H9 (cell line): Measurements from ENCODE around the gene TMEM41B. TPM values are rescaled to one million over a fixed set of nuclear protein-coding genes. Genes with fewer than 3 reads are reported as not detected.

Experiments
- DNase-seq: peaks from one replicate; pipeline ENCODE4 v3.0.0-alpha.2; 2017
- H2AFZ ChIP-seq: one replicate; pipeline ENCODE4 v1.6.1; 2013; ENCODE audit warnings: mild to moderate bottlenecking, low read length, control low read depth, moderate library complexity
- H2AK5ac ChIP-seq: 2 replicates; pipeline ENCODE4 v1.6.1; 2013; ENCODE audit warnings: low read length, control low read depth, mixed read lengths; ENCODE audit not compliant: insufficient read length
- H2BK120ac ChIP-seq: one replicate; pipeline ENCODE4 v1.6.1; 2013; ENCODE audit warnings: low read depth, mild to moderate bottlenecking, low read length, control low read depth, inconsistent platforms; ENCODE audit not compliant: poor library complexity, severe bottlenecking
- H2BK12ac ChIP-seq: 2 replicates; pipeline ENCODE4 v1.6.1; 2013; ENCODE audit warnings: low read length, control low read depth, mixed read lengths, low read depth; ENCODE audit not compliant: insufficient read length
- H2BK15ac ChIP-seq: 2 replicates; pipeline ENCODE4 v1.6.1; 2013; ENCODE audit warnings: low read depth, low read length, control low read depth
- H2BK20ac ChIP-seq: one replicate; pipeline ENCODE4 v1.6.1; 2013; ENCODE audit warnings: low read depth, mild to moderate bottlenecking, low read length, control low read depth, inconsistent platforms; ENCODE audit not compliant: poor library complexity, severe bottlenecking
- H2BK5ac ChIP-seq: 2 replicates; pipeline ENCODE4 v1.6.1; 2013; ENCODE audit warnings: low read length, control low read depth, mixed read lengths; ENCODE audit not compliant: insufficient read length
- H3K14ac ChIP-seq: 2 replicates; pipeline ENCODE4 v1.6.1; 2013; ENCODE audit warnings: low read length, control low read depth; ENCODE audit not compliant: insufficient read depth
- H3K18ac ChIP-seq: 2 replicates; pipeline ENCODE4 v1.6.1; 2013; ENCODE audit warnings: low read depth, mild to moderate bottlenecking, mixed read lengths, low read length, control low read depth; ENCODE audit not compliant: insufficient read length
- H3K23ac ChIP-seq: 2 replicates; pipeline ENCODE4 v1.6.1; 2013; ENCODE audit warnings: low read length, control low read depth, mixed read lengths, low read depth; ENCODE audit not compliant: insufficient read length
- H3K23me2 ChIP-seq: 2 replicates; pipeline ENCODE4 v1.6.1; 2013; ENCODE audit warnings: low read depth, mild to moderate bottlenecking, mixed read lengths, low read length, control low read depth; ENCODE audit not compliant: insufficient read length, poor library complexity, severe bottlenecking
- H3K27ac ChIP-seq: 2 replicates; pipeline ENCODE4 v1.5.1; 2013; ENCODE audit warnings: low read length, control low read depth, mixed read lengths, low read depth; ENCODE audit not compliant: insufficient read length
- H3K27me3 ChIP-seq: 2 replicates; pipeline ENCODE4 v1.6.1; 2013; ENCODE audit warnings: low read length, control low read depth, inconsistent platforms; ENCODE audit not compliant: insufficient read depth
- H3K4ac ChIP-seq: 2 replicates; pipeline ENCODE4 v1.6.1; 2013; ENCODE audit warnings: low read depth, mild to moderate bottlenecking, control low read depth, inconsistent platforms, low read length, moderate library complexity
- H3K4me1 ChIP-seq: 2 replicates; pipeline ENCODE4 v1.6.1; 2013; ENCODE audit warnings: low read length, control low read depth, inconsistent platforms; ENCODE audit not compliant: insufficient read depth
- H3K4me2 ChIP-seq: 2 replicates; pipeline ENCODE4 v1.6.1; 2013; ENCODE audit warnings: low read length, control low read depth, mixed read lengths; ENCODE audit not compliant: insufficient read length, insufficient read depth
- H3K56ac ChIP-seq: 2 replicates; pipeline ENCODE4 v1.6.1; 2013; ENCODE audit warnings: low read depth, mild to moderate bottlenecking, mixed read lengths, low read length, control low read depth; ENCODE audit not compliant: insufficient read length
- H3K79me1 ChIP-seq: 2 replicates; pipeline ENCODE4 v1.6.1; 2013; ENCODE audit warnings: low read depth, mild to moderate bottlenecking, moderate library complexity, low read length, control low read depth, inconsistent platforms; ENCODE audit not compliant: insufficient read depth, poor library complexity, severe bottlenecking
- H3K79me2 ChIP-seq: 2 replicates; pipeline ENCODE4 v1.6.1; 2013; ENCODE audit warnings: low read length, control low read depth, inconsistent platforms; ENCODE audit not compliant: insufficient read depth
- H3K9ac ChIP-seq: 2 replicates; pipeline ENCODE4 v1.6.1; 2013; ENCODE audit warnings: low read length, control low read depth, mixed read lengths; ENCODE audit not compliant: insufficient read length; ENCODE audit errors: extremely low read depth
- H3K9me3 ChIP-seq: one replicate; pipeline ENCODE4 v1.6.1; 2013; ENCODE audit warnings: low read depth, low read length, inconsistent platforms; ENCODE audit not compliant: control insufficient read depth
- H3T11ph ChIP-seq: one replicate; pipeline ENCODE4 v1.6.1; 2013; ENCODE audit warnings: mild to moderate bottlenecking, low read length, control low read depth, inconsistent platforms
- H4K20me1 ChIP-seq: one replicate; pipeline ENCODE4 v1.6.1; 2013; ENCODE audit not compliant: control insufficient read depth, insufficient read length, insufficient read depth
- H4K5ac ChIP-seq: 2 replicates; pipeline ENCODE4 v1.6.1; 2013; ENCODE audit warnings: low read depth, mild to moderate bottlenecking, mixed read lengths, low read length, control low read depth; ENCODE audit not compliant: insufficient read length
- H4K8ac ChIP-seq: replicated peaks from 2 replicates; pipeline ENCODE4 v1.6.1; 2013; ENCODE audit warnings: low read length, control low read depth, mixed read lengths, low read depth; ENCODE audit not compliant: insufficient read length
- H4K91ac ChIP-seq: 2 replicates; pipeline ENCODE4 v1.6.1; 2013; ENCODE audit warnings: low read depth, mild to moderate bottlenecking, moderate library complexity, mixed read lengths, low read length, control low read depth; ENCODE audit not compliant: insufficient read length
- H3K27ac Mint-ChIP-seq, 3 experiments: 2 replicates in 2 of 3; 3 replicates in 1 of 3; pipeline ENCODE4 v1.8.0; 2020 to 2021; ENCODE audit warnings: mixed read lengths in 3 of 3, mild to moderate bottlenecking in 1 of 3, moderate library complexity in 1 of 3
- H3K27me3 Mint-ChIP-seq: 2 replicates; pipeline ENCODE4 v1.8.0; 2021; ENCODE audit warnings: low read depth, mild to moderate bottlenecking, moderate library complexity, mixed read lengths
- H3K36me3 Mint-ChIP-seq, 3 experiments: 2 replicates in 2 of 3; 3 replicates in 1 of 3; pipeline ENCODE4 v1.8.0; 2020 to 2021; ENCODE audit warnings: low read depth in 3 of 3, mixed read lengths in 3 of 3; ENCODE audit not compliant: insufficient read depth in 1 of 3
- H3K4me1 Mint-ChIP-seq, 2 experiments: 2 replicates each; pipeline ENCODE4 v1.8.0; 2020; ENCODE audit warnings: mixed read lengths in 2 of 2
- H3K4me3 Mint-ChIP-seq, 2 experiments: 2 replicates in 1 of 2; 3 replicates in 1 of 2; pipeline ENCODE4 v1.8.0; 2020 to 2021; ENCODE audit warnings: mild to moderate bottlenecking in 2 of 2, mixed read lengths in 2 of 2, moderate library complexity in 1 of 2
- H3K9me3 Mint-ChIP-seq, 2 experiments: 2 replicates in 1 of 2; 3 replicates in 1 of 2; pipeline ENCODE4 v1.8.0; 2020; ENCODE audit warnings: mild to moderate bottlenecking in 2 of 2, mixed read lengths in 2 of 2, moderate library complexity in 1 of 2
- WGBS: extraction: QIAGEN DNeasy Blood & Tissue Kit; methylation state at CpG from one replicate; pipeline ENCODE4 v1.1.7; 2013; ENCODE audit warnings: missing lambda C conversion rate, low lambda C conversion rate, mixed read lengths; ENCODE audit not compliant: insufficient read length; ENCODE audit errors: extremely low coverage; 5-methylcytosine and 5-hydroxymethylcytosine counted together
- total RNA-seq: library from RNA; stranded (reverse); gene quantifications from 2 replicates; pipeline ENCODE4 v1.2.1, GENCODE V29; 2021
- TF ChIP-seq, protein P1 (sequence below): fragments of 200-600 bp; sonication (generic); conservative IDR thresholded peaks from 3 replicates; pipeline ENCODE4 v1.8.0; 2021; ENCODE audit warnings: antibody characterized with exemption, mild to moderate bottlenecking

The TMEM41B gene
- total RNA-seq, 1 experiment from 2014 or later = 48.7 TPM

DNA sequence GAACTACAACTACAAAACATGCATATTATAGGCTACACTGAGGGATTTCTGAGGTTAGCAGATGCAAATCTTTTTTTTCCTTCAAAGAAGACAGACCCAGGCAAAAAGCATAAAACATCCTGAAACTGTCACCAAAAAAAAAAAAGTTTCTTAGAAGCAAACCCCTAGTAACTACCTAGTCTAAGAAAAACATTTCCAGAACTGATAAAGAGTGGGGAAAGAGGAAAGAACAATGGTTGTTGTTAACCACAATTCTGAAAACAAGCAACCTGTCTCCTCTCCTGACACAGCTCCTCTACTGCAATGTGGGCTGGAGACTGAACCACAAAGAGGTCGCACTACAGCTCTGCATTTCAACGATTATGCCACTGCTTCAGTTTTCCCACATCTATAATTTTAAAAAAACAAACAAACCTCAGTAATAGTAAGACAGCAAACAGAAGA, 64.2 kb downstream of the TMEM41B start:
- no peak overlapping the region for H2BK5ac ChIP-seq
- no peak overlapping the region for H3K23ac ChIP-seq
- no peak overlapping the region for H3K56ac ChIP-seq
- Mint-ChIP-seq H3K4me1 (peaks cover 17 to 22% of the 10 kb centered on the region in 2 experiments), H3K27me3 (no peaks in the 10 kb centered on the region), H3K4me3 (no peak overlapping the region), H3K9me3 (no peaks in the 10 kb centered on the region), H3K27ac (peak overlapping the region in 2 of 3 experiments; percentile 90 to 92; a peak in 5 of 7 replicates), H3K36me3 (peaks cover 0 to 18% (median 5%) of the 10 kb centered on the region in 3 experiments; a peak in 6 of 7 replicates)
- peaks cover 2% of the 10 kb centered on the region for H3K79me1 ChIP-seq
- H2AK5ac ChIP-seq = no peak overlapping the region
- no peak overlapping the region for H2AFZ ChIP-seq
- no peak overlapping the region for H3K4ac ChIP-seq
- H2BK120ac ChIP-seq = no peak overlapping the region
- H3K18ac ChIP-seq = no peak overlapping the region
- peaks cover 11% of the 10 kb centered on the region; the same call in 1 of the 2 replicates for H3K79me2 ChIP-seq
- H2BK15ac ChIP-seq = no peak overlapping the region
- no peaks in the 10 kb centered on the region for H3K9me3 ChIP-seq
- no peak overlapping the region for H3K14ac ChIP-seq
- no peak overlapping the region for H3K9ac ChIP-seq
- H4K5ac ChIP-seq = no peak overlapping the region
- H4K91ac ChIP-seq = no peak overlapping the region
- TF ChIP-seq, protein P1, sequence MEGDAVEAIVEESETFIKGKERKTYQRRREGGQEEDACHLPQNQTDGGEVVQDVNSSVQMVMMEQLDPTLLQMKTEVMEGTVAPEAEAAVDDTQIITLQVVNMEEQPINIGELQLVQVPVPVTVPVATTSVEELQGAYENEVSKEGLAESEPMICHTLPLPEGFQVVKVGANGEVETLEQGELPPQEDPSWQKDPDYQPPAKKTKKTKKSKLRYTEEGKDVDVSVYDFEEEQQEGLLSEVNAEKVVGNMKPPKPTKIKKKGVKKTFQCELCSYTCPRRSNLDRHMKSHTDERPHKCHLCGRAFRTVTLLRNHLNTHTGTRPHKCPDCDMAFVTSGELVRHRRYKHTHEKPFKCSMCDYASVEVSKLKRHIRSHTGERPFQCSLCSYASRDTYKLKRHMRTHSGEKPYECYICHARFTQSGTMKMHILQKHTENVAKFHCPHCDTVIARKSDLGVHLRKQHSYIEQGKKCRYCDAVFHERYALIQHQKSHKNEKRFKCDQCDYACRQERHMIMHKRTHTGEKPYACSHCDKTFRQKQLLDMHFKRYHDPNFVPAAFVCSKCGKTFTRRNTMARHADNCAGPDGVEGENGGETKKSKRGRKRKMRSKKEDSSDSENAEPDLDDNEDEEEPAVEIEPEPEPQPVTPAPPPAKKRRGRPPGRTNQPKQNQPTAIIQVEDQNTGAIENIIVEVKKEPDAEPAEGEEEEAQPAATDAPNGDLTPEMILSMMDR = no peak
- H4K20me1 ChIP-seq = no peaks in the 10 kb centered on the region
- no peak overlapping the region for H2BK12ac ChIP-seq
- H3K23me2 ChIP-seq = no peaks in the 10 kb centered on the region
- no peaks in the 10 kb centered on the region for H3K27me3 ChIP-seq
- H2BK20ac ChIP-seq = no peak overlapping the region
- H3K4me1 ChIP-seq = no peaks in the 10 kb centered on the region
- H3T11ph ChIP-seq = no peak overlapping the region
- H3K4me2 ChIP-seq = no peak overlapping the region
- no CpG with 5 or more reads among the region's 2 CpGs for WGBS
- DNase-seq = no peak
- no peak overlapping the region for H3K27ac ChIP-seq
- no peak overlapping the region for H4K8ac ChIP-seq
